NT2/D1 (cell line): ENCODE data around the gene CSK.

ENCODE experiments used
- SUZ12 ChIP-seq: IDR thresholded peaks from 2 replicates; pipeline ENCODE4 v1.6.1; 2011; ENCODE audit not compliant: insufficient read length, insufficient read depth; ENCODE audit errors: extremely low read depth
- YY1 ChIP-seq: IDR thresholded peaks from 2 replicates; pipeline ENCODE4 v1.6.1; 2011; ENCODE audit not compliant: insufficient read length, insufficient read depth

- TF ChIP-seq YY1 (no peak), SUZ12 (no peak)
These were observed 38.2 kb downstream of the CSK start for GRCh38 chr15:74820056-74820455.
